GM21528 (cell line): Measurements from ENCODE around the gene CCDC77.
"Not testable (repeated sequence)": the region's sequence is repeated elsewhere in the genome, so short reads cannot be mapped to it uniquely, and the experiment has no call there.

ENCODE experiments used
- ATAC-seq: cut with Tn5 transposase; IDR thresholded peaks from one replicate; pipeline ENCODE4 v1.9.1; 2021; ENCODE audit warnings: mild to moderate bottlenecking, moderate library complexity; ENCODE audit not compliant: unreplicated experiment, low FRiP score

The CCDC77 gene

DNA sequence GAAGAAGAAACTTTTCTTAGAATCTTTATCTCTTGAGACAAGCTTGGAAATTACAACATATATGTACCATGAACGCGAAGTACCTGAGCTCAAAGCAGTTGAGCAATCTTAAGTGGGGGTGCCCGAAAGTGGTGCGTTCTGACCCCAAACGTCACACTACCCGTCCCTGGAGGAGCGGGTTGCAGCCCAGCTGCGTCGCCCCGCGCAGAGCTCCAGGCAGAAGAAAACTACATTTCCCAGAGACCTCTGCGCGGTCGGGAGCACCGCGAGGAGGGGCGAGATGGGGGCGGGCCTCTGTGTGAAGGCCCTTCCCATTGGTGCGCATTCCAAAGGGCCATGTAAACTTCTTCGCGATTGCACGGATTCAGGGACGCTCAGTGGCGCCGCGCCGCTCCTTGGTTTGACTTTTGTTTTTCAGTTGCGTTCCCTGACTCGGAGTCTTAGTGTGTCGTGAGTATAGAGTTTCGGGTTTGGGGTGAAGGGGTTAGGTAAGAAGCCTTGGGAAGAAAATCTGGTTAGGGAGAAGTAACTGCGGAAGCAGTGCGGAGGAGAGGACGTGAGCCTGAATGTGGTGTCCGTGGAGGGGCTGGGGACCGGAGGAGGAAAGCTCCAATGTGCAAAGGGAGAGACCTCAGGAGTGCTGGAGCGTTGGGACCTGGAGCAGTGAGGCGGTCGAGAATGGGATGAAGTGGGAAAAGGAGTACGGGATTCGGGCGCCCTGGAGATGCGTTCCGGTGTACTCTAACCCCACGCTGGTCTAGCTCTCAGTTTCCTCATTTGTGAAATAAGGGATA, at the start of gene CCDC77:
Gene CCDC77, plus strand, starts transcription at position 410 of the 794 bp plus-strand sequence. CDS start 7,740 bp downstream, outside the sequence.
- ATAC-seq, result peak; percentile 98

DNA sequence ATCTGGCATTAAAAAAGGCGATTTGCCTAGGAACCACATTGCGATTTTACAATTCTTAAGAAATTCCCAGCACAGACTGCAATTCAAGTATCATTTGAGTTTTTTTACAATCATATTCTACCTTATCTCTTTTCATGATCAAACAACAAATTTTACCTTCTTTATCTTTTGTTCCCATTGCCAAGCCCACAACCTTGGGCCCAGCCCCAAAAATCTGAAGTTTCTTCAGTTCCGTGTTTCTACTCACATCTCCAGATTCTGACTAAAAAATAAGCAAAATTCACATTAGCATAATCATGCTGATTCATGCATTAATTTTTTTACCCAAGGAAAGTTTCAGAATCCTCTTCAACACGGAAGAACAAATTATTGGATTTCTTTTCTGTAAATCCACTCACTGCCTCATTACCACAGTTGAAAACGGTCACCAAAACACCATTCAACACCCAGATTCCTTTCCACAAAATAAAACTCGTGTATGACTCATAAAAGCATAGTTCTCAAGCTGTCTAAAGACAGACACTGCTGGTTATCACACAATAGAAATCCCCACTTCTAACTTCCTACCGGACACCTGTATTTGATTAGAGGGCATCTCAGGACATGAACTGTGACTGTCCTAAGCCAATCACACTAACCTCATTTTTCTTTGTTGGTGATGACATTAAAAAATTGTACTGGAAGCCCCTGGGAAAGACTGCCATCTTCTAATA, 45.0 kb upstream of the CCDC77 start:
- no peak for ATAC-seq

- ATAC-seq, result no peak
Observed at GRCh38 chr12:359091-359490, 42.4 kb upstream of the CCDC77 start.

- ATAC-seq, result no peak
Observed at GRCh38 chr12:366820-367219, 34.6 kb upstream of the CCDC77 start.

DNA sequence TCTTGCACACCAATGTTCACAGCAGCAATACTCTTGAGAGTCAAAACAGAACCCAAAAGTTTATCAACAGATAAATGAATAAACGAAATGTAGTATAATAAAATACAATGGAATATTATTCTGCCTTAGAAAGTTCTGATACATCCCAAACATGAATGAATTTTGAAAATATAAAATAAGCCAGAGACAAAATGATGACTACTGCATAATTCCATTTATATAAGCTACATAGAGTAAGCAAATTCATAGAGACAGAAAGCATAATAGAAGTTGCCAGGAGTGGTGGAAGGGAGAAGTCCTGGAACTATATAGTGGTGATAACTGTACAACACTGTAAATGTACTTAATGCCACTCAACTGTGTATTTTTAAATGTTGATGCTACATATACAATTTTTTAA, 33.5 kb upstream of the CCDC77 start:
- no peak for ATAC-seq

DNA sequence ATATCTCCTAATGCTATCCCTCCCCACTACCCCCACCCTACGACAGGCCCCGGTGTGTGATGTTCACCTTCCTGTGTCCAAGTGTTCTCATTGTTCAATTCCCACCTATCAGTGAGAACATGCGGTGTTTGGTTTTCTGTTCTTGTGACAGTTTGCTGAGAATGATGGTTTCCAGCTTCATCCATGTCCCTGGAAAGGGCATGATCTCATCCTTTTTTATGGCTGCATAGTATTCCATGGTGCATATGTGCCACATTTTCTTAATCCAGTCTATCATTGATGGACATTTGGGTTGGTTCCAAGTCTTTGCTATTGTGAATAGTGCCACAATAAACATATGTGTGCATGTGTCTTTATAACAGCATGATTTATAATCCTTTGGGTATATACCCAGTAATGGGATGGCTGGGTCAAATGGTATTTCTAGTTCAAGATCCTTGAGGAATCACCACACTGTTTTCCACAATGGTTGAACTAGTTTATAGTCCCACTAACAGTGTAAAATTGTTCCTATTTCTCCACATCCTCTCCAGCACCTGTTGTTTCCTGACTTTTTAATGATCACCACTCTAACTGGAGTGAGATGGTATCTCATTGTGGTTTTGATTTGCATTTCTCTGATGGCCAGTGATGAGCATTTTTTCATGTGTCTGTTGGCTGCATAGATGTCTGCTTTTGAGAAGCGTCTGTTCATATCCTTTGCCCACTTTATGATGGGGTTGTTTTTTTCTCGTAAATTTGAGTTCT, 30.5 kb upstream of the CCDC77 start:
- ATAC-seq, result not testable (repeated sequence)

- ATAC-seq, result no peak
Observed at GRCh38 chr12:386651-387050, 14.8 kb upstream of the CCDC77 start.

GRCh38 chr12:388012-388411, 13.4 kb upstream of the CCDC77 start:
- no peak for ATAC-seq

GRCh38 chr12:388541-389141, 12.8 kb upstream of the CCDC77 start:
- peak; percentile 43 for ATAC-seq

GRCh38 chr12:389142-390096, 12.0 kb upstream of the CCDC77 start, which contains the start of gene KDM5A:
Gene KDM5A, minus strand, starts transcription at chr12:389320. Its CDS starts 229 bp downstream, at chr12:389091.
- peak; percentile 85 for ATAC-seq

- no peak for ATAC-seq
Observed at GRCh38 chr12:400828-401227, 616 bp upstream of the CCDC77 start.

DNA sequence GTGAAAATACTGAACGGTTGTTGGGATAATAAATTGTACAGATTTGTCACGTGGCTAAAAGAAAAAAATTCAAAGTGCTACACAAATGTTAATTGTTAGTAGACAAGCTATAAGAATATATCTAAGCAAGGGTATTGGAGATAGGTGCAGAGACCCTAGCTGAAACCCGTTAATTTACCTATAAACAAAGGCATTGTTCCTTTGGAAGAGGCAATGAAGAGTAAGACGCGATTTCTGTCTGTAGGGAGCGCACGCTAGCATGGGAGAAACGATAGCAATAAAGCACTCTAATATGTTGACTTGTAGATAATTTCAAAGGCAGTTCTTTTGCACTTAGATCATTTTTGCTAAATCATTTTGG, 565 bp downstream of the CCDC77 start:
- no peak for ATAC-seq

- no peak for ATAC-seq
Observed at GRCh38 chr12:414859-415258, 13.4 kb downstream of the CCDC77 start.

DNA sequence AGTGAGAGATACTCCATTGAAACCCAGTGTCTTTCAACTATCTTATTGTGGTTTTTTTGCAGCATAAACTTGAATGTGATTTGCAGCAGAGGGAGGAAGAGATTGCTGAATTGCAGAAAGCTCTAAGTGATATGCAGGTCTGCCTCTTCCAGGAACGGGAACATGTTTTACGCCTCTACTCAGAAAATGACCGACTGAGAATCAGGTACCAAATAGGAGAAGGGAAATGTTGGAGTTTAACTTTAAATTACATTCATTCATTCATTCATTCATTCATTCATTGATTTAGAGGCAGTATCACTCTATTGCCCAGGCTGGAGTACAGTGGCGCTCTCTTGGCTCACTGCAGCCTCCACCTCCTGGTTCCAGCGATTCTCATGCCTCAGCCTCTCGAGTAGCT, 17.0 kb downstream of the CCDC77 start:
- ATAC-seq, result no peak

- ATAC-seq, result no peak
Observed at GRCh38 chr12:422526-422925, 21.1 kb downstream of the CCDC77 start.

DNA sequence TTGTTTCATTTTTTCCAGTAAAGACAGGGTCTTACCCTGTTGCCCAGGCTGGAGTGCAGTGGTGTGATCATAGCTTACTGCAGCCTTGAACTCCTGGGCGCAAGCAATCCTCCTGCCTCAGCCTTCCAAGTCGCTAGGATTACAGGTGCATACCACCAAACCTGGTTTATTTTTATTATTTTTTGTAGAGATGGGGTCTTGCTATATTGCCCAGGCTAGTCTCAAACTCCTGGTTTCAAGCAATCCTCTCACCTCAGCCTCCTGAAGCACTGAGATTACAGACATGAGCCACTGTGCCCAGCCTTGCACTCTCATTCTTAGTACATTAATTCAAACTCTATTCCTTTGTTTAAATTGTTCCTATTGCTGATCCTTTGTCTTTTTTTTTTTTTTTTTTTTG, 34.3 kb downstream of the CCDC77 start:
- not testable (repeated sequence) for ATAC-seq

DNA sequence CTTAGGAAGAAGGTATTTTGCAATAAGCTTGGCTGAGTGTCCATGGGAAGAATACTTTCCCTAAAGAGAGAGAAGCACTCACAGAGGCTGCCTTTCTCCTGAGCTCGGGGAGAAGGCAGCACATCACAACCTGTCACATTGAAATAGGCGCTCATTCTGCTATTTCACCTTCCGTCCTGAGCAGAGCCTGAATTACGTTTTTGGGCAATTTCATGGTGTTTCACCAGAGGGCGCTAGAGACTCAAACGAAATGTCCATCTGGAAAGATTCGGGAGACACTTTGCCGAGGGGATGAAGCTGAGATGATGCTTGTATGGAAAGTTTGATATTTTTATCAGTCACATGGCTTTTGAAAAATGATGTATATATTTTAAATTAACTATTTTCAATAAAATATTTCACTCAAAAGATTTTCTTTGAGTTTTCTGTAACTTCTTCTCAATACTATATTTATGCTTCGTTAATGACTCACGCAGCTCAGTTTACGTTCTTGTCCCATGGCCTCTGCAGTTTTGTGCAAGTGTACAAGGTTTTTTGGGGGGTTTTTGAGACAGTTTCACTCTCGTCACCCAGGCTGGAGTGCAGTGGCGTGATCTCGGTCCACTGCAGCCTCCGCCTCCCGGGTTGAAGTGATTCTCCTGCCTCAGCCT, 40.9 kb downstream of the CCDC77 start:
- no peak for ATAC-seq

- no peak for ATAC-seq
Observed at GRCh38 chr12:447141-447540, 45.7 kb downstream of the CCDC77 start.

- no peak for ATAC-seq
Observed at GRCh38 chr12:449203-449602, 47.8 kb downstream of the CCDC77 start.
